Activated CD4-positive, alpha-beta memory T cell treated with anti-CD3 and anti-CD28 coated beads for 36 hours (primary cell): ENCODE data around the gene FUNDC2. TPM values are rescaled to one million over a fixed set of nuclear protein-coding genes. Genes with fewer than 3 reads are reported as not detected.
A peak's percentile ranks its signal among the peaks of the same experiment; 100 is the strongest.

Experiments
- CTCF ChIA-PET: fragments of 350-600 bp; sonication (Branson Sonifier 250); formaldehyde crosslinking; loops from one replicate; lab custom pipeline; 2021; ENCODE audit warnings: antibody characterized with exemption, inconsistent platforms; lab: Charles Lee
- POLR2A ChIA-PET: fragments of 350-600 bp; sonication (Branson Sonifier 250); formaldehyde crosslinking; loops from one replicate; lab custom pipeline; 2021; ENCODE audit warnings: antibody characterized with exemption; lab: Charles Lee
- DNase-seq: peaks from one replicate; pipeline ENCODE4 v3.0.0-alpha.2; 2020
- H3K27ac Mint-ChIP-seq: one replicate; pipeline ENCODE4 v1.8.0; 2021; ENCODE audit warnings: mixed read lengths
- H3K27me3 Mint-ChIP-seq: one replicate; pipeline ENCODE4 v1.8.0; 2021; ENCODE audit warnings: mixed read lengths
- H3K36me3 Mint-ChIP-seq: one replicate; pipeline ENCODE4 v1.8.0; 2021; ENCODE audit warnings: mixed read lengths
- H3K4me1 Mint-ChIP-seq: one replicate; pipeline ENCODE4 v1.8.0; 2021; ENCODE audit warnings: low read depth, mixed read lengths
- H3K4me3 Mint-ChIP-seq: one replicate; pipeline ENCODE4 v1.8.0; 2021; ENCODE audit warnings: mild to moderate bottlenecking, mixed read lengths
- H3K9me3 Mint-ChIP-seq: one replicate; pipeline ENCODE4 v1.8.0; 2021; ENCODE audit warnings: mixed read lengths
- intact Hi-C: fragments of 100-400 bp; cut with micrococcal nuclease; formaldehyde crosslinking; loops from one replicate; pipeline ENCODE4 v1.15.1; 2023
- total RNA-seq, 2 experiments: library from RNA; stranded (reverse); gene quantifications; one replicate each; pipeline ENCODE4 v1.2.3, GENCODE V29; 2021

Gene FUNDC2
- total RNA-seq, 2 experiments from 2014 or later: 95.1 to 95.9 TPM

DNA sequence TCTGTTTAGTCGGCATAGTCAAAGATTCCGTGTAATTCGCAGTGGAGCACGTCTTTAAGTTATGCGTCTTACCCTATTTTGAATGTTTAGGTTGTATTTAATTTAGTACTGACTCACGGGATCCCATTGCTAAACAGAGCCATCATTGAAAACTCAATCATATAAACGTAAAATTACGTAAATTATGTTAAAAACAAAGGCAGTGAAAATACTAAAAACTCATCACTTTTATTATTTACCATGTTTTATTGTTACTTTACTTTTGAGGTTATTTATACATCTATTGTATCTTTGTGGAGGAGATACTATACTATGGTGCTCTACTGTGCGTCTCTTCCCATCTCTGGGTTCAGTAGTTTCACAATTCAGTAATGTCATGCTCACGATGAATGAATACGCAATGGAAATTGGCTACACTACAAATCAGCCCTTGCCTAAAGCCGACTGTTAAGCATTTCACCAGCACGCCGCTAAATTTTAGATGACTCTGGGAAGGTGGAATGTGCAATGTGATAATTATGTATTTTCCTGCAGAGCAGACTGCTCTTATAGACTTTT lies 944 bp downstream of the FUNDC2 start:
- Mint-ChIP-seq H3K27me3 (no peaks in the 10 kb centered on the region), H3K4me1 (peaks cover 21% of the 10 kb centered on the region), H3K4me3 (peak overlapping the region; percentile 83), H3K9me3 (no peaks in the 10 kb centered on the region), H3K27ac (peak overlapping the region; percentile 94), H3K36me3 (no peaks in the 10 kb centered on the region)
- CTCF ChIA-PET: interaction anchor here (0.8 to 3.3 kb wide), 5 partner anchors 21 to 188 kb away, joined by 3 to 12 read pairs (median 3); no protein-coding TSS in a partner anchor
- POLR2A ChIA-PET: interaction anchor here (1.3 kb wide), 1 partner anchor 42 kb away, joined by 5 read pairs; no protein-coding TSS in a partner anchor
- intact Hi-C loops: loop anchor here (2.0 kb wide), 1 partner anchor 37 kb away; no protein-coding TSS in a partner anchor
- DNase-seq: peak; percentile 11

GRCh38 chrX:155028129-155028528 lies 1.5 kb downstream of the FUNDC2 start:
- Mint-ChIP-seq H3K27ac (peak overlapping the region; percentile 94), H3K4me3 (peak overlapping the region; percentile 83), H3K27me3 (no peaks in the 10 kb centered on the region), H3K9me3 (no peaks in the 10 kb centered on the region), H3K36me3 (no peaks in the 10 kb centered on the region), H3K4me1 (peaks cover 21% of the 10 kb centered on the region)
- DNase-seq: peak; percentile 9
- ChIA-PET POLR2A (no interaction called here), CTCF (interaction anchor here (0.8 to 3.3 kb wide), 3 partner anchors 21 to 48 kb away, joined by 3 to 12 read pairs (median 11); no protein-coding TSS in a partner anchor)
- intact Hi-C loops: no loop called here

GRCh38 chrX:155028877-155029291 lies 2.2 kb downstream of the FUNDC2 start:
- peak overlapping the region; percentile 43 for H3K4me3 Mint-ChIP-seq
- CTCF ChIA-PET: interaction anchor here (3.1 kb wide), 1 partner anchor 28 kb away, joined by 12 read pairs; no protein-coding TSS in a partner anchor
- no peaks in the 10 kb centered on the region for H3K27me3 Mint-ChIP-seq
- no peaks in the 10 kb centered on the region for H3K9me3 Mint-ChIP-seq
- POLR2A ChIA-PET: no interaction called here
- peak overlapping the region; percentile 53 for H3K27ac Mint-ChIP-seq
- H3K36me3 Mint-ChIP-seq: no peaks in the 10 kb centered on the region
- intact Hi-C loops: no loop called here
- no peak for DNase-seq
- peaks cover 21% of the 10 kb centered on the region for H3K4me1 Mint-ChIP-seq

DNA sequence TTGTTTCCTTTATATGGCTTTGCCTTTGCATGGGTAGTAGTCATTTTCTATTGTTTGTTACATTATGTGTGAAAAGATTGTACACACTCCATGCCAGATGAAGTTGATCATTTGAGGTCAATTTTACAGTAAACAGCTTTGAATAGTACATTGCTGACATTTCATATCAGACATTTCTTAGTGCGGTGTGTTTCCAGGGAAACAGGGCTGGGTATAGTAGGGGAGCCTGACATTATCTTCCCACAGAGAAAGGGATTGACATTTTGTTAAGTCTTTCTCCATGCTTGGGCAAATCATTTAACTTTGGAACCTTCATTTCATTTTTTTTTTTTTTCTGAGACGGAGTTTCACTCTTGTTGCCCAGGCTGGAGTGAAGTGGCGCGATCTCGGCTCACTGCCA lies 5.0 kb downstream of the FUNDC2 start:
- no peak for DNase-seq
- CTCF ChIA-PET: no interaction called here
- H3K27ac Mint-ChIP-seq: no peak overlapping the region
- H3K4me1 Mint-ChIP-seq: peaks cover 20% of the 10 kb centered on the region
- no peaks in the 10 kb centered on the region for H3K27me3 Mint-ChIP-seq
- peaks cover 16% of the 10 kb centered on the region for H3K36me3 Mint-ChIP-seq
- H3K9me3 Mint-ChIP-seq: peaks cover 5% of the 10 kb centered on the region
- intact Hi-C loops: no loop called here
- POLR2A ChIA-PET: no interaction called here
- no peak overlapping the region for H3K4me3 Mint-ChIP-seq

DNA sequence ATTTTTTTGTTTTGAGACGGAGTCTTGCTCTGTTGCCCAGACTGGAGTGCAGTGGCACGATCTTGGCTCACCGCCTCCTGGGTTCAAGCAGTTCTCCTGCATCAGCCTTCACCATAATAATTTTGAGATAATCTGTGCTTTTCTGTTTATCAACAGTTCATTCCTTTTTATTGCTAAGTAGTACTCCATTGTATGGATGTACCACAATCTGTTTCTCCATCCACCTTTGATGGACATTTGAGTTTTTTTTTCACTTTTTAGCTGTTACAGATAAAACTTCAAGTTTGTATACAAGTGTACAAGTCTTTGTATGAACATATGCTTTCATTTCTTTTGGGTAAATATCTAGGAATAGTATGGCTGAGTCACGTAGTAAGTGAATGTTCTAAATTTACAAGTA lies 9.0 kb downstream of the FUNDC2 start:
- POLR2A ChIA-PET: no interaction called here
- CTCF ChIA-PET: no interaction called here
- Mint-ChIP-seq H3K27me3 (no peaks in the 10 kb centered on the region), H3K27ac (no peak overlapping the region), H3K4me1 (peaks cover 9% of the 10 kb centered on the region), H3K36me3 (peaks cover 19% of the 10 kb centered on the region), H3K4me3 (no peak overlapping the region), H3K9me3 (peaks cover 5% of the 10 kb centered on the region)
- DNase-seq: no peak
- intact Hi-C loops: no loop called here

DNA sequence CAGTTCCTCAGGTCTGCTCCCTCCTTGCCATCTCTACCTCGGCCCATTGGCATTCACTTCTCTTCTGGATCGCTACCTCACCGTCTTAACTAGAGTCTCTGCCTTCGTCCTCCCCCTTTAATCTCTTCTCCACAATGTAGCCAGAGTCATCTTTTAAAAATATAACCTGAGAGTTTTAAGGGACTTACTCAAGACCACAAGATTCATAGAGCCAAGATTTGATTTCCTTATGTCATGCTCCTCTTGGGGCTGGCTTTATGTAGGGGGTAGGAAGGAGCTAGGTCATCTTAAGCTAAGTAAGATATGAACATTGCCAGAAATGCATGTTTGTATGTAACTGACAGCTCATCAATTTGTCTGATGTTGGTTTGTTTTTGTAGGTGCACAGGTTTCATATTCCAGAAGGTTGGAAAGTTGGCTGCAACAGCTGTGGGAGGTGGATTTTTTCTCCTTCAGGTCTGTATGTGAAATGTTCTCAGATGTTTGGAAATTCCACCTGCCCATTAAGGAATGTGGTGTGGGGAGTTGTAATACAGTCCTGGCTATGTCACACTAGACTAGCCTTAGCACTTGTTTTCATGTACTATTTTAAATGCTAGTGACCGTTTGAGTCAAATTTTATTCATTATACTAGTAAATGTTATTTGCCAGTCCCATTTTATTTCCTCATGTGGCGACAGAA lies 19.6 kb downstream of the FUNDC2 start:
- Mint-ChIP-seq H3K36me3 (peaks cover 4% of the 10 kb centered on the region), H3K4me1 (peaks cover 16% of the 10 kb centered on the region), H3K27me3 (no peaks in the 10 kb centered on the region), H3K9me3 (no peaks in the 10 kb centered on the region), H3K27ac (no peak overlapping the region), H3K4me3 (no peak overlapping the region)
- ChIA-PET CTCF (interaction anchor here (2.0 kb wide), 1 partner anchor 10 kb away, joined by 11 read pairs; no protein-coding TSS in a partner anchor), POLR2A (no interaction called here)
- intact Hi-C loops: no loop called here
- DNase-seq: no peak

DNA sequence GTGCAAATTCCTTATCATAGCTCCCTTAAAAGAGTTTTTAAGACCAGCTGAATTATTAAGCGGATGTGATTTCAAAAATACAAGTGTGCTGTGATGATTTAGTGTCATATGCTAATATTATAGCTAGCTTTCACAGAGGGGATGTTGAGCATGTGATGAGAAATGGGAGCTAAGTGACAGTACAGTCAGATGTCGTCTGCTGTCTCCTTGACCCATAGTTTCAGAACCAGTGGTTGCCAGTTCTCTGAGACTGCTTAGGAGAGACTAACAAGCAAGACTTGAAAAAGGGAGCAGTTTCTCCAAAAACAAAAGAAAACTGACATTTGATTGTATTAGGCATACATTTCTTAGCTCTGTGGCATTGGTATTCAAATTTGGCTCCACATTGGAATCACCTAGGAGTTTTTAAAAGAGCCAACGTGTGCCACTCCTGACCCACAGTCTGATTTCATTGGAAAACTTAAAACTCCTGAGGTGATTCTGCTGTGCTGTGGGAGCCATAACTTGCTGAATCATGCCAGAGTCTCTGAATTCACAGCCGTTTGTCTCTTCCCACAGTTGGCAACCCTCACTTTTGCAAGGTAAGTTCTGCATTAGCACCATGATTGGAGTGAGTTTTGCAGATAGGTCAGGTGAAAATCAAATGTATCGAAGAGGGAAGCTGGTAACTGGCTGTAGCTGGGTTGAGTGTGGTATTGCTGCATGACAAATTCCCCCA lies 20.3 kb downstream of the FUNDC2 start:
- ChIA-PET POLR2A (no interaction called here), CTCF (interaction anchor here (2.0 kb wide), 1 partner anchor 10 kb away, joined by 11 read pairs; no protein-coding TSS in a partner anchor)
- no peaks in the 10 kb centered on the region for H3K27me3 Mint-ChIP-seq
- DNase-seq: no peak
- no peak overlapping the region for H3K27ac Mint-ChIP-seq
- intact Hi-C loops: no loop called here
- no peak overlapping the region for H3K4me3 Mint-ChIP-seq
- H3K36me3 Mint-ChIP-seq: peaks cover 6% of the 10 kb centered on the region
- no peaks in the 10 kb centered on the region for H3K9me3 Mint-ChIP-seq
- peaks cover 16% of the 10 kb centered on the region for H3K4me1 Mint-ChIP-seq

GRCh38 chrX:155048977-155049619 lies 22.5 kb downstream of the FUNDC2 start:
- Mint-ChIP-seq H3K9me3 (no peaks in the 10 kb centered on the region), H3K27me3 (no peaks in the 10 kb centered on the region), H3K4me1 (peaks cover 16% of the 10 kb centered on the region), H3K36me3 (peaks cover 4% of the 10 kb centered on the region), H3K4me3 (no peak overlapping the region), H3K27ac (peak overlapping the region; percentile 33)
- ChIA-PET POLR2A (no interaction called here), CTCF (interaction anchor here (0.6 to 1.6 kb wide), 8 partner anchors 8 to 148 kb away, joined by 3 to 11 read pairs (median 5); partner anchors contain the start of gene FUNDC2)
- intact Hi-C loops: no loop called here
- DNase-seq: peak; percentile 53

DNA sequence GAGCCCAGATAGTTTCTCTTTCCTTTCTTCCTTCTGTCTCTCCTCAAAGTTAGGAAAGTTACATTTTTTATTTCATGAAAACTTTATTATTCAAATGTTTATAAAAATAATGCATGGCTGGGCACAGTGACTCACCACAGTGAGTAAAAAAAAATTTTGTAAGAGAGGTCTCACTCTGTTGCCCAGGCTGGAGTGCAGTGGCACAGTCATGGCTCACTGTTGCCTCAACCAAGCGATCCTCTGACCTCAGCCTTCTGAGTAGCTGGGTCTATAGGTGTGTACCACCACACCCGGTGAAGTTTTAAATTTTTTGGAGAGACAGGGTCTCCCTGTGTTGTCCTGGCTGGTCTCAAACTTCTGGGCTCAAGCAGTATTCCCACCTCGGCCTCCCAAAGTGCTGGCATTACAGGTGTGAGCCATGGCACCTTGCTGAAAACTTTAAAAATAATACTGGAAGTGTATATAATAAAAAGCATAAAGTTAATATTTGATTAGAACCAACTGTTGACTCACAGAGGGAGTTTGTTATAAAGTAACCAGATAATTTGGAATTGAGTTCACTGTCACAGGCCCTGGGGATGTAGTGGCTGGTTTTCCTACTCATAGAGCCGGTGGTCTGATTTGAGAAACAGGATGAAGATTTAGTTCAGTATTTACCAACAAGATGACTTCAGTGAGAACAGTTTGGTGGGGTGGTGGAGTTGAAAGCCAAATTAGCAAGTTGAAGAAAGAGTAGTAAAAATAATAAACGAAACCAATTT lies 26.3 kb downstream of the FUNDC2 start:
- Mint-ChIP-seq H3K27ac (peak overlapping the region; percentile 62), H3K4me1 (peaks cover 30% of the 10 kb centered on the region), H3K9me3 (no peaks in the 10 kb centered on the region), H3K27me3 (no peaks in the 10 kb centered on the region), H3K36me3 (peaks cover 4% of the 10 kb centered on the region), H3K4me3 (no peak overlapping the region)
- DNase-seq: peak; percentile 12
- CTCF ChIA-PET: no interaction called here
- intact Hi-C loops: no loop called here
- POLR2A ChIA-PET: no interaction called here

- no peaks in the 10 kb centered on the region for H3K27me3 Mint-ChIP-seq
These were observed 27.0 kb downstream of the FUNDC2 start for GRCh38 chrX:155053656-155054055.

GRCh38 chrX:155054255-155054654 lies 27.6 kb downstream of the FUNDC2 start:
- intact Hi-C loops: no loop called here
- Mint-ChIP-seq H3K27me3 (no peaks in the 10 kb centered on the region), H3K4me3 (no peak overlapping the region), H3K27ac (no peak overlapping the region), H3K36me3 (peaks cover 4% of the 10 kb centered on the region), H3K4me1 (peaks cover 22% of the 10 kb centered on the region), H3K9me3 (no peaks in the 10 kb centered on the region)
- POLR2A ChIA-PET: no interaction called here
- CTCF ChIA-PET: interaction anchor here (1.5 kb wide), 1 partner anchor 32 kb away, joined by 5 read pairs; no protein-coding TSS in a partner anchor
- no peak for DNase-seq

More at GRCh38 chrX:155053656-155054055, 27.0 kb downstream of the FUNDC2 start:
- Mint-ChIP-seq H3K27ac (no peak overlapping the region), H3K36me3 (peaks cover 4% of the 10 kb centered on the region), H3K9me3 (no peaks in the 10 kb centered on the region), H3K4me3 (no peak overlapping the region), H3K4me1 (peaks cover 26% of the 10 kb centered on the region)
- POLR2A ChIA-PET: no interaction called here
- intact Hi-C loops: no loop called here
- CTCF ChIA-PET: no interaction called here
- DNase-seq: no peak
